Gastrocnemius medialis (tissue), 4 donors: ENCODE measurements around the gene DCAF17.

ENCODE experiments used
- CTCF ChIP-seq, 5 experiments: fragments of 450-650 bp in 3 of 5; fragments of 200-600 bp in 2 of 5; sonication (generic) in 2 of 5; IDR thresholded peaks in 4 of 5; conservative IDR thresholded peaks in 1 of 5; 1 replicate in 4 of 5; 2 replicates in 1 of 5; pipeline ENCODE4 v1.5.1; 2016 to 2019; ENCODE audit warnings: antibody characterized with exemption in 5 of 5, mild to moderate bottlenecking in 3 of 5, moderate library complexity in 3 of 5
- POLR2A ChIP-seq, 2 donors: fragments of 450-650 bp; IDR thresholded peaks; one replicate each; pipeline ENCODE4 v1.6.1; 2017; ENCODE audit warnings: antibody characterized with exemption in 2 of 2, mild to moderate bottlenecking in 2 of 2, moderate library complexity in 2 of 2

DNA sequence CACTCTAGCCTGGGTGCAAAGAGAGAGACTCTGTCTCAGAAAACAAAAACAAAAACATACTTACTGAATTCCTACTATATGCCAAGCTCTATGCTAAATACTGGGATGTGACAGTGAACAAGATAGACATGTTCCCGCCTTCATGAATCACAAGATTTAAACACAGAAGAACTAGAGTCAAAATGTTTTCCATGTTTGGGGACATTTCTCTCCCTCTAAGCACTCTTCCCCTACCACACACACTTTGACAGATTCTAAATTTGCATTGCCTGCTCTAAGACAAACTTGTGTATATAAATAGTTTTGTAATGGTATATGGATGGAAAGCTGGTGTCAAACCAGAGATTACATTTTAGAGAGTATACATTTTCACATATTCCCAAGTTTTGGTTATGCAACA lies 99.3 kb downstream of the DCAF17 start:
- no peak for TF ChIP-seq CTCF (IDR thresholded peaks at IDR 0.05 in 4 of 5, conservative IDR thresholded peaks at IDR 0.05 in 1 of 5)
- TF ChIP-seq POLR2A (IDR thresholded peaks at IDR 0.05): no peak
